PC-9 (cell line): ENCODE measurements around the gene RUNX3. TPM values are rescaled to one million over a fixed set of nuclear protein-coding genes. Genes with fewer than 3 reads are reported as not detected.

Source experiments
- BruUV-seq: library from RNA; stranded (reverse); fragments of 400-500 nt; replicated peaks from 2 replicates; lab custom pipeline; 2021; lab: Mats Ljungman, UMichigan
- CTCF ChIA-PET: fragments of 300-600 bp; sonication (Branson Sonifier 250); formaldehyde crosslinking; loops from one replicate; lab custom pipeline; 2022; ENCODE audit warnings: antibody characterized with exemption; lab: Charles Lee
- POLR2A ChIA-PET: fragments of 300-600 bp; sonication (Branson Sonifier 250); formaldehyde crosslinking; loops from one replicate; lab custom pipeline; 2022; ENCODE audit warnings: antibody characterized with exemption; ENCODE audit not compliant: unreplicated experiment; lab: Charles Lee
- DNase-seq, 2 experiments: peaks; one replicate each; pipeline versions ENCODE4 v3.0.0 to v3.0.0-alpha.2; 2015 to 2022; ENCODE audit warnings: mixed read lengths in 1 of 2
- H2AFZ ChIP-seq: fragments of 200-600 bp; sonication (generic); 2 replicates; pipeline ENCODE4 v1.8.1; 2017; ENCODE audit warnings: antibody characterized with exemption
- H3F3A ChIP-seq: fragments of 200-600 bp; sonication (generic); 2 replicates; pipeline ENCODE4 v1.8.1; 2017; ENCODE audit warnings: antibody characterized with exemption, mild to moderate bottlenecking, low read depth; ENCODE audit not compliant: insufficient read depth
- H3K27ac ChIP-seq: fragments of 200-600 bp; sonication (generic); 2 replicates; pipeline ENCODE4 v1.6.1; 2016; ENCODE audit warnings: mixed run types
- H3K27me3 ChIP-seq: fragments of 200-600 bp; sonication (generic); 2 replicates; pipeline ENCODE4 v1.6.1; 2016; ENCODE audit warnings: low read depth, mixed run types; ENCODE audit not compliant: insufficient read depth
- H3K36me3 ChIP-seq: fragments of 200-600 bp; sonication (generic); 2 replicates; pipeline ENCODE4 v1.6.1; 2016; ENCODE audit warnings: low read depth, mixed run types
- H3K4me1 ChIP-seq: fragments of 200-600 bp; sonication (generic); replicated peaks from 2 replicates; pipeline ENCODE4 v1.6.1; 2016; ENCODE audit warnings: mixed run types; ENCODE audit not compliant: insufficient read depth
- H3K4me2 ChIP-seq: fragments of 200-600 bp; sonication (generic); 2 replicates; pipeline ENCODE4 v1.6.1; 2017; ENCODE audit warnings: mixed run types
- H3K4me3 ChIP-seq: fragments of 200-600 bp; sonication (generic); 2 replicates; pipeline ENCODE4 v1.6.1; 2016; ENCODE audit warnings: mixed run types
- H3K79me2 ChIP-seq: fragments of 200-600 bp; sonication (generic); 2 replicates; pipeline ENCODE4 v1.6.1; 2017; ENCODE audit warnings: low read depth, mixed run types
- H3K9me2 ChIP-seq: fragments of 200-600 bp; sonication (generic); 2 replicates; pipeline ENCODE4 v1.8.1; 2017; ENCODE audit warnings: mild to moderate bottlenecking; ENCODE audit not compliant: insufficient read depth
- H3K9me3 ChIP-seq: fragments of 200-600 bp; sonication (generic); 2 replicates; pipeline ENCODE4 v1.8.1; 2016; ENCODE audit warnings: low read depth; ENCODE audit not compliant: insufficient read depth
- H4K20me1 ChIP-seq: fragments of 200-600 bp; sonication (generic); 2 replicates; pipeline ENCODE4 v1.8.1; 2017; ENCODE audit not compliant: insufficient read depth
- CTCF ChIP-seq: fragments of 200-600 bp; sonication (generic); conservative IDR thresholded peaks from 2 replicates; pipeline ENCODE4 v1.6.1; 2017; ENCODE audit warnings: mixed run types, antibody characterized with exemption, mild to moderate bottlenecking, moderate library complexity
- EZH2 ChIP-seq: fragments of 200-600 bp; sonication (generic); IDR thresholded peaks from 2 replicates; pipeline ENCODE4 v1.8.0; 2017; ENCODE audit warnings: antibody characterized with exemption, low read depth
- intact Hi-C: fragments of 100-400 bp; cut with micrococcal nuclease; formaldehyde crosslinking; loops from one replicate; pipeline ENCODE4 v1.10.0; 2022; ENCODE audit not compliant: unreplicated experiment
- total RNA-seq: library from RNA; stranded (reverse); gene quantifications from 2 replicates; pipeline ENCODE4 v1.2.3, GENCODE V29; 2021

The RUNX3 gene
- total RNA-seq, 1 experiment from 2014 or later: not detected

- POLR2A ChIA-PET: interaction anchor here (0.6 kb wide), 1 partner anchor 178 kb away, joined by 4 read pairs; no protein-coding TSS in a partner anchor
- Histone ChIP-seq H3K36me3 (no peaks in the 10 kb centered on the region), H3K4me1 (no peaks in the 10 kb centered on the region), H3K4me2 (no peak overlapping the region), H3K27ac (no peak overlapping the region), H4K20me1 (no peaks in the 10 kb centered on the region), H3K9me3 (no peaks in the 10 kb centered on the region), H3K79me2 (no peaks in the 10 kb centered on the region), H3K4me3 (no peak overlapping the region), H3K9me2 (no peaks in the 10 kb centered on the region), H3K27me3 (peaks cover 21% of the 10 kb centered on the region), H2AFZ (no peak overlapping the region), H3F3A (no peaks in the 10 kb centered on the region)
- TF ChIP-seq CTCF (no peak), EZH2 (no peak)
- no TSS peak for BruUV-seq
- intact Hi-C loops: no loop called here
- DNase-seq: no peak
- CTCF ChIA-PET: no interaction called here
These were observed 5.8 kb upstream of the RUNX3 start for GRCh38 chr1:24935615-24936484.

- H3F3A ChIP-seq: no peaks in the 10 kb centered on the region
- no peaks in the 10 kb centered on the region for H4K20me1 ChIP-seq
- H3K9me2 ChIP-seq: no peaks in the 10 kb centered on the region
- H3K79me2 ChIP-seq: no peaks in the 10 kb centered on the region
- no peak overlapping the region for H3K27ac ChIP-seq
- DNase-seq: no peak
- TF ChIP-seq CTCF (no peak), EZH2 (no peak)
- H2AFZ ChIP-seq: no peak overlapping the region
- no peak overlapping the region for H3K4me2 ChIP-seq
- H3K36me3 ChIP-seq: no peaks in the 10 kb centered on the region
- CTCF ChIA-PET: no interaction called here
- H3K4me3 ChIP-seq: no peak overlapping the region
- no peaks in the 10 kb centered on the region for H3K4me1 ChIP-seq
- intact Hi-C loops: no loop called here
- no peaks in the 10 kb centered on the region for H3K9me3 ChIP-seq
- POLR2A ChIA-PET: interaction anchor here (0.6 kb wide), 2 partner anchors 34 to 179 kb away, joined by 3 to 4 read pairs; no protein-coding TSS in a partner anchor
- BruUV-seq: no TSS peak
- H3K27me3 ChIP-seq: peaks cover 21% of the 10 kb centered on the region
These were observed 5.1 kb upstream of the RUNX3 start for GRCh38 chr1:24935196-24935526.

GRCh38 chr1:24934310-24935195 lies 4.5 kb upstream of the RUNX3 start:
- H2AFZ ChIP-seq: no peak overlapping the region
- ChIA-PET POLR2A (interaction anchor here (0.6 kb wide), 1 partner anchor 35 kb away, joined by 3 read pairs; no protein-coding TSS in a partner anchor), CTCF (no interaction called here)
- H3K4me3 ChIP-seq: no peak overlapping the region
- H3K4me1 ChIP-seq: no peaks in the 10 kb centered on the region
- no peaks in the 10 kb centered on the region for H4K20me1 ChIP-seq
- no peaks in the 10 kb centered on the region for H3F3A ChIP-seq
- H3K79me2 ChIP-seq: no peaks in the 10 kb centered on the region
- DNase-seq: no peak
- intact Hi-C loops: no loop called here
- peaks cover 21% of the 10 kb centered on the region for H3K27me3 ChIP-seq
- TF ChIP-seq EZH2 (no peak), CTCF (no peak)
- H3K4me2 ChIP-seq: no peak overlapping the region
- no peaks in the 10 kb centered on the region for H3K36me3 ChIP-seq
- no peak overlapping the region for H3K27ac ChIP-seq
- no peaks in the 10 kb centered on the region for H3K9me3 ChIP-seq
- H3K9me2 ChIP-seq: no peaks in the 10 kb centered on the region
- BruUV-seq: no TSS peak
